Measurements from ENCODE around the gene NHSL1. TPM values are rescaled to one million over a fixed set of nuclear protein-coding genes. Genes with fewer than 3 reads are reported as not detected.

NHSL1 gene
- total RNA-seq, 2 experiments from 2014 or later, result 0.06 to 0.08 TPM

- no peaks in the 10 kb centered on the region for H3K36me3 Mint-ChIP-seq (ENCODE audit: low read depth)
- POLR2A ChIA-PET, result interaction anchor here (1.0 kb wide), 1 partner anchor 35 kb away, joined by 3 read pairs; no protein-coding TSS in a partner anchor
Observed at GRCh38 chr6:138491017-138491416, 8.3 kb downstream of the NHSL1 start.

GRCh38 chr6:138489846-138490245 lies 9.4 kb downstream of the NHSL1 start:
- ChIA-PET POLR2A (no interaction called here), CTCF (no interaction called here)
- no peaks in the 10 kb centered on the region for H3K36me3 Mint-ChIP-seq (ENCODE audit: low read depth)
- no peak overlapping the region for H3K4me3 Mint-ChIP-seq
- Histone ChIP-seq H3K27me3 (ENCODE audit: control insufficient read depth in 1 of 2, insufficient read depth in 2 of 2, low read length in 2 of 2) (no peaks in the 10 kb centered on the region), H3K36me3 (ENCODE audit: insufficient read depth, low read length) (no peaks in the 10 kb centered on the region), H3K4me1 (ENCODE audit: insufficient read depth, low read length) (no peaks in the 10 kb centered on the region), H3K9me3 (ENCODE audit: control insufficient read depth in 1 of 2, insufficient read depth in 1 of 2, low read length in 2 of 2) (no peaks in the 10 kb centered on the region), H3K27ac (ENCODE audit: low read depth in 1 of 2, low read length in 2 of 2) (no peak overlapping the region), H3K4me3 (ENCODE audit: low read length) (no peak overlapping the region)
- DNase-seq, result no peak
- TF ChIP-seq CTCF (IDR thresholded peaks at IDR 0.05), result no peak
- ATAC-seq (ENCODE audit: poor library complexity), result no peak
- H3K27ac Mint-ChIP-seq, result no peak overlapping the region
- intact Hi-C loops (cut with DNase I, micrococcal nuclease), result no loop called here
- H3K27me3 Mint-ChIP-seq, result no peaks in the 10 kb centered on the region
- no peaks in the 10 kb centered on the region for H3K4me1 Mint-ChIP-seq (ENCODE audit: low read depth)
- H3K9me3 Mint-ChIP-seq, result no peaks in the 10 kb centered on the region

More at GRCh38 chr6:138491017-138491416, 8.3 kb downstream of the NHSL1 start:
- no peak overlapping the region for H3K4me3 Mint-ChIP-seq
- Histone ChIP-seq H3K4me3 (ENCODE audit: low read length) (no peak overlapping the region), H3K27me3 (ENCODE audit: control insufficient read depth in 1 of 2, insufficient read depth in 2 of 2, low read length in 2 of 2) (no peaks in the 10 kb centered on the region), H3K9me3 (ENCODE audit: control insufficient read depth in 1 of 2, insufficient read depth in 1 of 2, low read length in 2 of 2) (no peaks in the 10 kb centered on the region), H3K36me3 (ENCODE audit: insufficient read depth, low read length) (no peaks in the 10 kb centered on the region), H3K27ac (ENCODE audit: low read depth in 1 of 2, low read length in 2 of 2) (no peak overlapping the region), H3K4me1 (ENCODE audit: insufficient read depth, low read length) (no peaks in the 10 kb centered on the region)
- H3K4me1 Mint-ChIP-seq (ENCODE audit: low read depth), result no peaks in the 10 kb centered on the region
- H3K9me3 Mint-ChIP-seq, result no peaks in the 10 kb centered on the region
- ATAC-seq (ENCODE audit: poor library complexity), result no peak
- H3K27me3 Mint-ChIP-seq, result no peaks in the 10 kb centered on the region
- H3K27ac Mint-ChIP-seq, result no peak overlapping the region
- intact Hi-C loops (cut with DNase I, micrococcal nuclease), result no loop called here
- CTCF ChIA-PET, result no interaction called here
- no peak for TF ChIP-seq CTCF (IDR thresholded peaks at IDR 0.05)
- DNase-seq, result no peak

- no peak overlapping the region for H3K4me3 Mint-ChIP-seq
- no peak overlapping the region for H3K27ac Mint-ChIP-seq
Observed at GRCh38 chr6:138487102-138487604, 12.1 kb downstream of the NHSL1 start.

More at GRCh38 chr6:138487102-138487604, 12.1 kb downstream of the NHSL1 start:
- Histone ChIP-seq H3K9me3 (ENCODE audit: control insufficient read depth in 1 of 2, insufficient read depth in 1 of 2, low read length in 2 of 2) (no peaks in the 10 kb centered on the region), H3K27ac (ENCODE audit: low read depth in 1 of 2, low read length in 2 of 2) (no peak overlapping the region), H3K27me3 (ENCODE audit: control insufficient read depth in 1 of 2, insufficient read depth in 2 of 2, low read length in 2 of 2) (no peaks in the 10 kb centered on the region), H3K4me1 (ENCODE audit: insufficient read depth, low read length) (no peaks in the 10 kb centered on the region), H3K36me3 (ENCODE audit: insufficient read depth, low read length) (no peaks in the 10 kb centered on the region), H3K4me3 (ENCODE audit: low read length) (no peak overlapping the region)
- intact Hi-C loops (cut with DNase I, micrococcal nuclease), result no loop called here
- H3K36me3 Mint-ChIP-seq (ENCODE audit: low read depth), result no peaks in the 10 kb centered on the region
- ChIA-PET CTCF (interaction anchor here (0.5 kb wide), 1 partner anchor 443 kb away, joined by 3 read pairs; no protein-coding TSS in a partner anchor), POLR2A (interaction anchor here (0.9 kb wide), 1 partner anchor 31 kb away, joined by 3 read pairs; no protein-coding TSS in a partner anchor)
- no peaks in the 10 kb centered on the region for H3K27me3 Mint-ChIP-seq
- no peak for DNase-seq
- no peaks in the 10 kb centered on the region for H3K4me1 Mint-ChIP-seq (ENCODE audit: low read depth)
- no peak for TF ChIP-seq CTCF (IDR thresholded peaks at IDR 0.05)
- ATAC-seq (ENCODE audit: poor library complexity), result no peak
- no peaks in the 10 kb centered on the region for H3K9me3 Mint-ChIP-seq
